PC-9 (cell line): ENCODE data around the gene PKNOX1. TPM values are rescaled to one million over a fixed set of nuclear protein-coding genes. Genes with fewer than 3 reads are reported as not detected.
"Not testable (repeated sequence)": the region's sequence is repeated elsewhere in the genome, so short reads cannot be mapped to it uniquely, and the experiment has no call there.

Experiments
- BruUV-seq: library from RNA; stranded (reverse); fragments of 400-500 nt; replicated peaks from 2 replicates; lab custom pipeline; 2021; lab: Mats Ljungman, UMichigan
- CTCF ChIA-PET: fragments of 300-600 bp; sonication (Branson Sonifier 250); formaldehyde crosslinking; loops from one replicate; lab custom pipeline; 2022; ENCODE audit warnings: antibody characterized with exemption; lab: Charles Lee
- POLR2A ChIA-PET: fragments of 300-600 bp; sonication (Branson Sonifier 250); formaldehyde crosslinking; loops from one replicate; lab custom pipeline; 2022; ENCODE audit warnings: antibody characterized with exemption; ENCODE audit not compliant: unreplicated experiment; lab: Charles Lee
- DNase-seq, 2 experiments: peaks; one replicate each; pipeline versions ENCODE4 v3.0.0 to v3.0.0-alpha.2; 2015 to 2022; ENCODE audit warnings: mixed read lengths in 1 of 2
- H2AFZ ChIP-seq: fragments of 200-600 bp; sonication (generic); 2 replicates; pipeline ENCODE4 v1.8.1; 2017; ENCODE audit warnings: antibody characterized with exemption
- H3F3A ChIP-seq: fragments of 200-600 bp; sonication (generic); 2 replicates; pipeline ENCODE4 v1.8.1; 2017; ENCODE audit warnings: antibody characterized with exemption, mild to moderate bottlenecking, low read depth; ENCODE audit not compliant: insufficient read depth
- H3K27ac ChIP-seq: fragments of 200-600 bp; sonication (generic); 2 replicates; pipeline ENCODE4 v1.6.1; 2016; ENCODE audit warnings: mixed run types
- H3K27me3 ChIP-seq: fragments of 200-600 bp; sonication (generic); 2 replicates; pipeline ENCODE4 v1.6.1; 2016; ENCODE audit warnings: low read depth, mixed run types; ENCODE audit not compliant: insufficient read depth
- H3K36me3 ChIP-seq: fragments of 200-600 bp; sonication (generic); 2 replicates; pipeline ENCODE4 v1.6.1; 2016; ENCODE audit warnings: low read depth, mixed run types
- H3K4me1 ChIP-seq: fragments of 200-600 bp; sonication (generic); replicated peaks from 2 replicates; pipeline ENCODE4 v1.6.1; 2016; ENCODE audit warnings: mixed run types; ENCODE audit not compliant: insufficient read depth
- H3K4me2 ChIP-seq: fragments of 200-600 bp; sonication (generic); 2 replicates; pipeline ENCODE4 v1.6.1; 2017; ENCODE audit warnings: mixed run types
- H3K4me3 ChIP-seq: fragments of 200-600 bp; sonication (generic); 2 replicates; pipeline ENCODE4 v1.6.1; 2016; ENCODE audit warnings: mixed run types
- H3K79me2 ChIP-seq: fragments of 200-600 bp; sonication (generic); 2 replicates; pipeline ENCODE4 v1.6.1; 2017; ENCODE audit warnings: low read depth, mixed run types
- H3K9me2 ChIP-seq: fragments of 200-600 bp; sonication (generic); 2 replicates; pipeline ENCODE4 v1.8.1; 2017; ENCODE audit warnings: mild to moderate bottlenecking; ENCODE audit not compliant: insufficient read depth
- H3K9me3 ChIP-seq: fragments of 200-600 bp; sonication (generic); 2 replicates; pipeline ENCODE4 v1.8.1; 2016; ENCODE audit warnings: low read depth; ENCODE audit not compliant: insufficient read depth
- H4K20me1 ChIP-seq: fragments of 200-600 bp; sonication (generic); 2 replicates; pipeline ENCODE4 v1.8.1; 2017; ENCODE audit not compliant: insufficient read depth
- intact Hi-C: fragments of 100-400 bp; cut with micrococcal nuclease; formaldehyde crosslinking; loops from one replicate; pipeline ENCODE4 v1.10.0; 2022; ENCODE audit not compliant: unreplicated experiment
- total RNA-seq: library from RNA; stranded (reverse); gene quantifications from 2 replicates; pipeline ENCODE4 v1.2.3, GENCODE V29; 2021

PKNOX1 gene
- total RNA-seq, 1 experiment from 2014 or later, result 17.1 TPM

DNA sequence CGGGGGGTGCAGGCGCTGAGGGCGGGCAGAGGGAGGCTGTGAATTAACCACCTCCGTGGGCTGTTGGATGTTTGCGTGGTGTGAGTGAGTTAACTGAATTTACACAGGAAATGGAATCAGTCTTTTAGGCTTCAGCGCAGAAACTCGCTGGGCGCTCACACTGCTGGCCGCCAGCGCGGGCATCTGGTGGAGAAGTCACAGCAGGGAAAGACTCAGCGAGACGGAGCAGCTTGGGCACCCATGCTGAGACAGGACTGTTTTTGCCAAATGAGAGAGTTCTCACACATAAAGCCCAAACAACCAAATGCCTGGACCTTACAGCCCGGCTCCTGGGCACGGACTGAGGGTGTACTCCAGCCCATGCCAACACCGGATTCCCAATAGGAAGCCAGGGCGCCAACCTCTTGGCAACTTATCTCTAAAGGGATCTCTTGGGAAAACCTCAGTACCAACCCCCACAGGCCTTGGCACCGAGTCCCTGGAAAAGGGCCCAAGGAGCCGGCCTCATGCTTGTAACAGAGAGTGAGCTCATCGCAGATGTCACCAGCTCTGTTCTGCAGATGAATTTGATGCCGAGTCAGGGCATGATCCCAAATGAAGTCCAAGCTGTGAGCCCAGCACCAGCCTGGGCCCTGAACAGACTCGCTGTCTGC is 90.0 kb downstream of the PKNOX1 start:
- H3K27me3 ChIP-seq, CTCF ChIA-PET, H4K20me1 ChIP-seq, H3K9me3 ChIP-seq, H3F3A ChIP-seq, H2AFZ ChIP-seq, H3K27ac ChIP-seq, H3K79me2 ChIP-seq, H3K4me2 ChIP-seq, intact Hi-C loops, H3K4me1 ChIP-seq, H3K9me2 ChIP-seq, H3K4me3 ChIP-seq, POLR2A ChIA-PET, DNase-seq, BruUV-seq, H3K36me3 ChIP-seq: not testable (repeated sequence)

DNA sequence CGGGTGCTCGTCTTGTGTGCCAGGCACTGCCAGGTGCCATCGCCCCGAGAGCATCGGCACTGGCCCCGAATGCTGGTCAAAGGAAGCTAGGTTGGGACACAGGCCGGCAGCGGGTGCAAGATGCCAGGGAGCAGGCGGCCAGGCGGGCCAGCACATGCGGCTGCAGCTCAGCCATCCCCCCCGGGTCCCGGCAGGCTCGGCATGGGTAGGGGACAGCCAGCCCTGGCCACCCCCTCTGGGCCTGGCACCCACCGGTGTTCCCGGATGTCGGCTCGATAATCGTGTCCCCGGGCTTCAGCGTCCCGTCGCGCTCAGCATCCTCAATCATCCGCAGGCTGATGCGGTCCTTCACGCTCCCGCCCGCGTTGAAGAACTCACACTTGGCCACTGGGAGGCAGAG is 91.6 kb downstream of the PKNOX1 start:
- H4K20me1 ChIP-seq, H3F3A ChIP-seq, CTCF ChIA-PET, H3K79me2 ChIP-seq, H3K27ac ChIP-seq, POLR2A ChIA-PET, H3K9me2 ChIP-seq, H3K4me2 ChIP-seq, BruUV-seq, intact Hi-C loops, H3K4me1 ChIP-seq, H3K9me3 ChIP-seq, H3K4me3 ChIP-seq, H2AFZ ChIP-seq, H3K27me3 ChIP-seq, H3K36me3 ChIP-seq, DNase-seq: not testable (repeated sequence)

DNA sequence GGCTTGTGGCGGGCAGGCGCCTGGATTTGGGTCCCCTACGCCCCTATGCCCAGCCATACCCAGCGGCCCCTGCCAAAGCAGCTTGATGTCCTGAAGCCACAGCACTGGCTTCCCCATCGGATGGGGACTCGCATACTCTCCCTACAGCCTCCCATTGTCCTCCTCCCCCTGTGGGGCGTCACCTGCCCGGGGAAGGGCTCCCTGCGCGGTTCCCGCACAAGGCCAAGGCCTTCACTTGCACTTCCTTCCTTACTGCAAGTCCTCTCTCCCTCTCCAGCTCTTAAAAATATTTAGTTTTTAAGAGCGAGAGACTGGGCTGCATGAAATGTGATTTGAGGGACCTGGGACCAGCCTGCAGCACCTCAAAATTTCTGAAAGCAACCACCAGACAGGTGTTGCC is 92.3 kb downstream of the PKNOX1 start:
- H3K27me3 ChIP-seq, BruUV-seq, POLR2A ChIA-PET, H3K4me1 ChIP-seq, intact Hi-C loops, H3F3A ChIP-seq, CTCF ChIA-PET, H3K27ac ChIP-seq, H3K79me2 ChIP-seq, H3K9me2 ChIP-seq, H2AFZ ChIP-seq, DNase-seq, H3K4me2 ChIP-seq, H3K9me3 ChIP-seq, H4K20me1 ChIP-seq, H3K4me3 ChIP-seq, H3K36me3 ChIP-seq: not testable (repeated sequence)

DNA sequence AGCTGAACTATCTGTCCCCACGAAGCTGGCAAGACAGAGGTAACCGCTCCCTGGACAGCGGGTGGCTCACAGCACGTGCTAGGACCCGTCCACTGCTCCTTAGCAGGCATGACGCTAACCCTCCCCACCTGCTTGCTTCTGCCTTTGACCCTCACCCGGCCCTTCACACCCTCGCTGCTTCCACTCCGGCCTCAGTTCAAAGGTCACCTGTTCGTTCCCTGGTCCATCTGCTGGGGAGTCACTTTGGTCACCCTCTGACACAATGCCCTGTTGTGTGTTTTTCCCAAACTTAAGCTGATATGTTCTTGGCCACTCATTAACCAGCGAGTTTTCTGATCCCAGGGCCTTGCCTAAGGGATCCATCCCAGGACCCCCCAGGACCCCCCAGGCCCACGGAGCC is 93.7 kb downstream of the PKNOX1 start:
- H3K27ac ChIP-seq, H4K20me1 ChIP-seq, H3K27me3 ChIP-seq, CTCF ChIA-PET, H3K4me3 ChIP-seq, DNase-seq, H2AFZ ChIP-seq, H3K4me1 ChIP-seq, H3K4me2 ChIP-seq, intact Hi-C loops, H3K9me2 ChIP-seq, H3K9me3 ChIP-seq, POLR2A ChIA-PET, BruUV-seq, H3K79me2 ChIP-seq, H3F3A ChIP-seq, H3K36me3 ChIP-seq: not testable (repeated sequence)

DNA sequence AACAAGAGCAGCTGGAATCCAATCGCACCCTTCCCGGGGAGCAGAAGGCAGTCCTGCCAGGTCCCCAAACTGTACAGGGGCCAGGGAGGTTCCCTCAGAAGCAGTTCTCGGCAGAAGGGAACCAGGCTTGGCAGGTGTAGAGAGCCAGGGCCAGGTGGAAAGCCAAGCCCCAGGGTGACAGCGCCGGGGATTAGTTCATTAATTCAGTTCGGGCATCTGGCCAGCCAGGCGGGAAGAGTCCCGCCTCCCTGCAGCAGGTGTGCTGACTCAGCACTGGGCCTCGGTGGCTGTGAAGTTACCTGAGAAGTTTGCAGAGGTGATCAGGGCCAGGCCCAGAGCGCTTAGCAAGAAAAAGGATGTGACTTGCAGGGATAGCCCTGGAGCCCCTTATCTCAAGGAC is 95.3 kb downstream of the PKNOX1 start:
- CTCF ChIA-PET, result not testable (repeated sequence)

DNA sequence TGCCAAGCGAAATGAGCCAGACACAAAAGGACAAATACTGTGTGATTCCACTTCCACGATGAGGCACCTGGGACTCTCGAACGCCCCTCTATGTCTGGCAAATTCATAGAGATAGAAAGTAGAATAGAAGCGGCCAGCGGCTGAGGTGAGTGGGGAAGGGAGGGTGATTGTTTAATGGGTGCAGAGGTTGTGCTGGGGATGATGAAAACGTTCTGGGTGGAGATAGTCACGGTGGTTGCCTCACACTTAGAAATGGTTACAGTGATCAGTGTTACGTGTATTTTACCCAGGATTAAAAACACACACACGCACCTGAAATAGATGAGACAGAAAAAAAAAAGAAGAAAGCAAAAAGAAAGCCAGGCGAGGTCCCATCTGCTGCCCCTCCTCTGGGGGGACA is 98.4 kb downstream of the PKNOX1 start:
- H4K20me1 ChIP-seq, CTCF ChIA-PET, BruUV-seq, H3K4me1 ChIP-seq, H2AFZ ChIP-seq, H3K4me2 ChIP-seq, H3K4me3 ChIP-seq, H3K36me3 ChIP-seq, H3K9me2 ChIP-seq, H3K27ac ChIP-seq, DNase-seq, H3K9me3 ChIP-seq, H3K79me2 ChIP-seq, POLR2A ChIA-PET, H3F3A ChIP-seq, intact Hi-C loops, H3K27me3 ChIP-seq: not testable (repeated sequence)

More for the DNA sequence above, 95.3 kb downstream of the PKNOX1 start:
- H4K20me1 ChIP-seq, BruUV-seq, intact Hi-C loops, POLR2A ChIA-PET, H3K27ac ChIP-seq, H3K9me2 ChIP-seq, H3K4me2 ChIP-seq, H3K9me3 ChIP-seq, H3K79me2 ChIP-seq, H3F3A ChIP-seq, H3K4me3 ChIP-seq, H2AFZ ChIP-seq, H3K27me3 ChIP-seq, H3K36me3 ChIP-seq, H3K4me1 ChIP-seq, DNase-seq: not testable (repeated sequence)

DNA sequence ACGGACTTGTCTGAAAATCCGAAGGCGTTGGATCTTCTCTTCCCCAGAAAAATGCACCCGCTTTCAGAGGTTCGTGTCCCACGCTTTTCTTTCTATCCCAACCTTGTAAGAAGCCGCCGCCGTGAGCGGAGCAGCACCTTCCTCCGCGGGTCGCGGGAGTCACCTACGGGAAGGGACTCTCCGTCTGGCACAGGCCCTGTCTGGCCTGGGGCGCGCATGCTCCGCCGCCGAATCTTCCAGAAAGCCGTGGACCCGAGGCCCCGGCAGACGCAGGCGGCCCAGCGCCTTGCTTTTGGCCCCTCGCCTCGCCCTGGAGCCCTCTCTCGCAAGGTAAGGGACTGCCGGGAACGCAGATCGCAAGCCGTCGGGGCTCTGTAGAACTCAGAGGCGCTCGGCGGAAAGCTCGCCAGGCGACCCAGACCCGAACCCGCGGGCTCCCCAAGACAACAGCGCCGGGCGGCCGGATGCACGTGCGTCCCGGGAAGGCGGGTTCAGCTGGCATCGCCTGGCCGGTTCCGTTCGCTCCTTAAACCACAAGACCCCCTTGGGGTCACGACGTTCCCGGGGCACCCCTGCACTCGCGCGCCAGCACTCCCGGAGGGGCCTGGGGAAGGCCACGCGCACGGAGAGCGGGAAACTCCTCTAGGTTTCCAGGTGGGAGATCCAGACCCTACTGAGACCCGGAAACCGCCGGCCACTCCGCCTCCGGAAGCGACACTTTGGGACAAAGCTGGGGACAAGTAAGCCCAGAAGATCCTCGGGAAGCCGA is 100.2 kb downstream of the PKNOX1 start:
- H3K4me1 ChIP-seq, BruUV-seq, H3F3A ChIP-seq, H3K27ac ChIP-seq, H4K20me1 ChIP-seq, H3K79me2 ChIP-seq, H3K36me3 ChIP-seq, H3K9me2 ChIP-seq, H3K9me3 ChIP-seq, DNase-seq, H3K4me2 ChIP-seq, intact Hi-C loops, H3K27me3 ChIP-seq, POLR2A ChIA-PET, H2AFZ ChIP-seq, CTCF ChIA-PET, H3K4me3 ChIP-seq: not testable (repeated sequence)
